Measurements from ENCODE around the gene NINL. TPM values are rescaled to one million over a fixed set of nuclear protein-coding genes. Genes with fewer than 3 reads are reported as not detected.

The NINL gene
- total RNA-seq, 2 experiments from 2014 or later, result 2.2 to 2.5 TPM

GRCh38 chr20:25543068-25543467 is 42.3 kb downstream of the NINL start:
- no peaks in the 10 kb centered on the region for H3K27me3 Mint-ChIP-seq
- no peak overlapping the region for H3K4me3 Mint-ChIP-seq
- POLR2A ChIA-PET, result no interaction called here
- H3K27ac Mint-ChIP-seq, result no peak overlapping the region
- ATAC-seq (ENCODE audit: low read depth) (no peak), DNase-seq (no peak)
- H3K9me3 Mint-ChIP-seq, result no peaks in the 10 kb centered on the region
- H3K36me3 Mint-ChIP-seq, result no peaks in the 10 kb centered on the region
- H3K4me1 Mint-ChIP-seq, result peaks cover 7% of the 10 kb centered on the region

DNA sequence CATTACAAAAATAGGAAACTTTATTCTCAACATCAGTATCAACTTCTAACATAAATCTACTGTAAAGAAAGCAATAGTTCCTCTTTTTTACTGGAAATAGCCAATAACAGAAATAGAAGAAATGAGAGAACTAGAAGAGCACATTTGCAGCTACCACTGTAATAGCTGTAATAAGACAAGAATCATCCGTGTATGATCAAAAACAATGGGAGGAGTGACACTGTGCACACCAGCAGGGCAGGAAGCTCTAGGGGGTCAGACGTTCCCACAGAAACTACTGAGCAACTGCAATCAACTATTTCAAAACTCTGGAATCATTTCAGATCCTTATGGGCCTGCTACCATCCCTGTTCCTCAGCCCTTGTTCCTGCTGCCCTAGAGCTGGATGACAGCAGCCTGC is 43.7 kb downstream of the NINL start:
- no peak overlapping the region for H3K4me3 Mint-ChIP-seq
- H3K27ac Mint-ChIP-seq, result no peak overlapping the region
- ATAC-seq (ENCODE audit: low read depth) (no peak), DNase-seq (no peak)
- H3K9me3 Mint-ChIP-seq, result no peaks in the 10 kb centered on the region
- no peaks in the 10 kb centered on the region for H3K36me3 Mint-ChIP-seq
- no peaks in the 10 kb centered on the region for H3K27me3 Mint-ChIP-seq
- peaks cover 7% of the 10 kb centered on the region for H3K4me1 Mint-ChIP-seq
- POLR2A ChIA-PET, result no interaction called here

- no peak overlapping the region for H3K4me3 Mint-ChIP-seq
- DNase-seq (no peak), ATAC-seq (ENCODE audit: low read depth) (no peak)
- H3K36me3 Mint-ChIP-seq, result no peaks in the 10 kb centered on the region
- H3K9me3 Mint-ChIP-seq, result no peaks in the 10 kb centered on the region
- H3K27me3 Mint-ChIP-seq, result no peaks in the 10 kb centered on the region
- peaks cover 7% of the 10 kb centered on the region for H3K4me1 Mint-ChIP-seq
- no peak overlapping the region for H3K27ac Mint-ChIP-seq
- POLR2A ChIA-PET, result no interaction called here
Observed at GRCh38 chr20:25539742-25540672, 45.3 kb downstream of the NINL start.

GRCh38 chr20:25538838-25539665 is 46.3 kb downstream of the NINL start:
- no peaks in the 10 kb centered on the region for H3K9me3 Mint-ChIP-seq
- H3K27ac Mint-ChIP-seq, result no peak overlapping the region
- DNase-seq (no peak), ATAC-seq (ENCODE audit: low read depth) (no peak)
- H3K27me3 Mint-ChIP-seq, result no peaks in the 10 kb centered on the region
- H3K4me3 Mint-ChIP-seq, result no peak overlapping the region
- peaks cover 8% of the 10 kb centered on the region for H3K4me1 Mint-ChIP-seq
- no peaks in the 10 kb centered on the region for H3K36me3 Mint-ChIP-seq
- POLR2A ChIA-PET, result interaction anchor here (0.7 kb wide), 1 partner anchor 11 kb away, joined by 3 read pairs; no protein-coding TSS in a partner anchor

DNA sequence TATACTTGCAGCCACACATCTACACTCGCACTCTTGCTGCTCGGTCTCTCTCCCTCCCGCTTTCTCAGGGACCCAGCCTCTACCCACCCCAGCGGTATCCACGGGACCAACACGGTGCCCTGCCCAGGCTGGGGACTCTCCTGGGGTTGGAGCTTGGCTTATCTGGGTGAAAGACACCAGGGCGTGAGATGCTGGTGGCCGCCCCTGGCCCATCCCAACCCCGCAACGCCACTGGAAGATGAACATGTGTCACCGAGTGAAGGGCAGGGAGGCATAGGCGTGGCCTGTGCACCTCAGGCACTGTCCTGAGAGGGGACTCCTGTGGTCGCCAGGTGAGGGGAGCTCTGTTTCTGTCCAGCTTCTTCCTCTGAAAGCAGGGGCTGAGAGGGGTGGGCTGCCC is 47.4 kb downstream of the NINL start:
- H3K4me3 Mint-ChIP-seq, result no peak overlapping the region
- DNase-seq, result no peak
- peaks cover 8% of the 10 kb centered on the region for H3K4me1 Mint-ChIP-seq
- no peak overlapping the region for H3K27ac Mint-ChIP-seq
- H3K36me3 Mint-ChIP-seq, result no peaks in the 10 kb centered on the region
- H3K9me3 Mint-ChIP-seq, result no peaks in the 10 kb centered on the region
- no peak for ATAC-seq (ENCODE audit: low read depth)
- POLR2A ChIA-PET, result no interaction called here
- H3K27me3 Mint-ChIP-seq, result no peaks in the 10 kb centered on the region

- H3K4me1 Mint-ChIP-seq, result peaks cover 1% of the 10 kb centered on the region
- ATAC-seq (ENCODE audit: low read depth) (no peak), DNase-seq (no peak)
- no peaks in the 10 kb centered on the region for H3K9me3 Mint-ChIP-seq
- no peaks in the 10 kb centered on the region for H3K27me3 Mint-ChIP-seq
- H3K4me3 Mint-ChIP-seq, result no peak overlapping the region
- no peaks in the 10 kb centered on the region for H3K36me3 Mint-ChIP-seq
- POLR2A ChIA-PET, result no interaction called here
- H3K27ac Mint-ChIP-seq, result no peak overlapping the region
Observed at GRCh38 chr20:25535762-25536161, 49.6 kb downstream of the NINL start.

DNA sequence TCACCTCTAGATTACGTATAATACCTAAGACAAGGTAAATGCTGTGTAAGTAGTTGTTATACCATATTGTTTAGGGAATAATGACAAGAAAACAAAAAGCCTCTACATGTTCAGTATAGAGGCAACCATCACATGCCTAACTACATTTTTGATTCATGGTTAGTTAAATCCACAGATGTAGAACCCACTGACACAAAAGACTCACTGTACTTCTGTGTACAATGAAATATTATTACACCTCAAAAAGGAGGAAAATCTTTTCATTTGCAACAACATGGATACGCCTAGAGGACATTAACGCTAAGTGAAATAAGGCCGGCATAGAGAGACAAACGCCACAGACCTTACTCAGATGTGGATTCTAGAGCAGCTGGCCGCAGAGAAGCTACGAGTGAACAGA is 50.5 kb downstream of the NINL start:
- POLR2A ChIA-PET, result no interaction called here
- H3K36me3 Mint-ChIP-seq, result no peaks in the 10 kb centered on the region
- no peak for ATAC-seq (ENCODE audit: low read depth)
- peaks cover 1% of the 10 kb centered on the region for H3K4me1 Mint-ChIP-seq
- no peak overlapping the region for H3K4me3 Mint-ChIP-seq
- peaks cover 4% of the 10 kb centered on the region for H3K9me3 Mint-ChIP-seq
- H3K27ac Mint-ChIP-seq, result no peak overlapping the region
- DNase-seq, result no peak
- no peaks in the 10 kb centered on the region for H3K27me3 Mint-ChIP-seq

GRCh38 chr20:25533920-25534700 is 51.2 kb downstream of the NINL start:
- H3K4me1 Mint-ChIP-seq, result peaks cover 1% of the 10 kb centered on the region
- H3K27me3 Mint-ChIP-seq, result no peaks in the 10 kb centered on the region
- H3K27ac Mint-ChIP-seq, result no peak overlapping the region
- no peak overlapping the region for H3K4me3 Mint-ChIP-seq
- no peaks in the 10 kb centered on the region for H3K36me3 Mint-ChIP-seq
- DNase-seq (no peak), ATAC-seq (ENCODE audit: low read depth) (no peak)
- H3K9me3 Mint-ChIP-seq, result peaks cover 4% of the 10 kb centered on the region
- POLR2A ChIA-PET, result no interaction called here

GRCh38 chr20:25532971-25533391 is 52.4 kb downstream of the NINL start:
- no peak overlapping the region for H3K4me3 Mint-ChIP-seq
- no peaks in the 10 kb centered on the region for H3K27me3 Mint-ChIP-seq
- POLR2A ChIA-PET, result no interaction called here
- DNase-seq (no peak), ATAC-seq (ENCODE audit: low read depth) (no peak)
- peaks cover 1% of the 10 kb centered on the region for H3K4me1 Mint-ChIP-seq
- no peak overlapping the region for H3K27ac Mint-ChIP-seq
- H3K9me3 Mint-ChIP-seq, result peaks cover 4% of the 10 kb centered on the region
- no peaks in the 10 kb centered on the region for H3K36me3 Mint-ChIP-seq

- POLR2A ChIA-PET, result no interaction called here
- Mint-ChIP-seq H3K27me3 (no peaks in the 10 kb centered on the region), H3K4me3 (no peak overlapping the region), H3K9me3 (peaks cover 4% of the 10 kb centered on the region), H3K27ac (no peak overlapping the region), H3K4me1 (peaks cover 1% of the 10 kb centered on the region), H3K36me3 (no peaks in the 10 kb centered on the region)
- DNase-seq, result no peak
- no peak for ATAC-seq (ENCODE audit: low read depth)
Observed at GRCh38 chr20:25532015-25532751, 53.1 kb downstream of the NINL start.

DNA sequence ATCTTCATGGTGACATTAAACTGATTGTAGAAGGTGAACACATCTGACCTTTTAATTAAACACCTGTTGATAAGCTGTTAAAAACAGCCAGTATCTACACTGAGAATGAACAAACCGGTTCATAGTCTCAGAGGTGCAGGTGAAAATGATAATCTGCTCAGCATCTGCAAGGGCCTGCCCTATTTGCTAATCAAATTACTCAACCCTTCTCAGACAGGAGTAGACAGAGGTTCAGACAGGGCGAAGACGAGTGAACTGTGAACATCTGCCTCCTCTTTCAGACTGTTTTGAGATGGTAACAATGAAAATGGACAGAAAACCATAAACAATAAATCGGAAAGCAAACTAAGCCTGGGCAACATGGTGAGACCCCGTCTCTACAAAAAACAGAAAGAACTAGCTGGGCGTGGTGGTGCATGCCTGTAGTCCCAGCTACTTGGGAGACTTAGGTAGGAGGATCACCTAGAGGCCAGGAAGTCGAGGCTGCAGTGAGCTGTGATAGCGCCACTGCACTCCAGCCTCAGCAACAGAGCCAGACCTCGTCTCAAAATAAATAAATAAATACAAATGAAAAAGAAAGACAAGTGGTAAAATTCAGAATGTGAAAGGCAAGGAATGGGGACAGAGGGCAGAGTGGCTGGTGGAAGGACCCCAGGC is 55.9 kb downstream of the NINL start:
- POLR2A ChIA-PET, result no interaction called here
- H3K27me3 Mint-ChIP-seq, result no peaks in the 10 kb centered on the region
- H3K36me3 Mint-ChIP-seq, result no peaks in the 10 kb centered on the region

DNA sequence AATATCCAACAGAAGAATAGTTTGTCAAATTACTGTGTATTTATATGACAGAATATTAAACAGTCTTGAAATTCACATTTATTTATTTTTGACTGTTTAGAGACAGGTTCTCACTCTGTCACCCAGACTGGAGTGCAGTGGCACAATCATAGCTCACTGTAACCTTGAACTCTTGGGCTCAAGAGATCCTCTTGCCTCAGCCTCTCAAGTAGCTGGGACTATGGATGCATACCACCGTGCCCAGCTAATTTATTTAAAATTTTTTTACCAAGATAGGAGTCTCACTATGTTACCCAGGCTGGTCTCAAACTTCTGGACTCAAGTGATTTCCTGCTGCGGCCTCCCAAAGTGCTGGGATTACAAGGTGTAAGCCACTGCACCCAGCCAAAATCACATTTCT is 57.4 kb downstream of the NINL start:
- ATAC-seq (ENCODE audit: low read depth) (no peak), DNase-seq (no peak)
- Mint-ChIP-seq H3K9me3 (peaks cover 4% of the 10 kb centered on the region), H3K4me1 (no peaks in the 10 kb centered on the region), H3K27me3 (no peaks in the 10 kb centered on the region), H3K27ac (no peak overlapping the region), H3K36me3 (no peaks in the 10 kb centered on the region), H3K4me3 (no peak overlapping the region)
- POLR2A ChIA-PET, result interaction anchor here (0.9 kb wide), 1 partner anchor 11 kb away, joined by 3 read pairs; no protein-coding TSS in a partner anchor

More for the DNA sequence above, 55.9 kb downstream of the NINL start:
- no peak for DNase-seq
- H3K27ac Mint-ChIP-seq, result no peak overlapping the region
- H3K9me3 Mint-ChIP-seq, result peaks cover 4% of the 10 kb centered on the region
- H3K4me1 Mint-ChIP-seq, result peaks cover 1% of the 10 kb centered on the region
- no peak for ATAC-seq (ENCODE audit: low read depth)
- H3K4me3 Mint-ChIP-seq, result no peak overlapping the region
